HG02610 (cell line): ENCODE measurements around the gene ZSCAN10.
A peak's percentile ranks its signal among the peaks of the same experiment; 100 is the strongest.

Experiments used
- ATAC-seq: cut with Tn5 transposase; IDR thresholded peaks from one replicate; pipeline ENCODE4 v1.9.1; 2021; ENCODE audit warnings: mild to moderate bottlenecking, moderate library complexity; ENCODE audit not compliant: unreplicated experiment

Gene ZSCAN10

DNA sequence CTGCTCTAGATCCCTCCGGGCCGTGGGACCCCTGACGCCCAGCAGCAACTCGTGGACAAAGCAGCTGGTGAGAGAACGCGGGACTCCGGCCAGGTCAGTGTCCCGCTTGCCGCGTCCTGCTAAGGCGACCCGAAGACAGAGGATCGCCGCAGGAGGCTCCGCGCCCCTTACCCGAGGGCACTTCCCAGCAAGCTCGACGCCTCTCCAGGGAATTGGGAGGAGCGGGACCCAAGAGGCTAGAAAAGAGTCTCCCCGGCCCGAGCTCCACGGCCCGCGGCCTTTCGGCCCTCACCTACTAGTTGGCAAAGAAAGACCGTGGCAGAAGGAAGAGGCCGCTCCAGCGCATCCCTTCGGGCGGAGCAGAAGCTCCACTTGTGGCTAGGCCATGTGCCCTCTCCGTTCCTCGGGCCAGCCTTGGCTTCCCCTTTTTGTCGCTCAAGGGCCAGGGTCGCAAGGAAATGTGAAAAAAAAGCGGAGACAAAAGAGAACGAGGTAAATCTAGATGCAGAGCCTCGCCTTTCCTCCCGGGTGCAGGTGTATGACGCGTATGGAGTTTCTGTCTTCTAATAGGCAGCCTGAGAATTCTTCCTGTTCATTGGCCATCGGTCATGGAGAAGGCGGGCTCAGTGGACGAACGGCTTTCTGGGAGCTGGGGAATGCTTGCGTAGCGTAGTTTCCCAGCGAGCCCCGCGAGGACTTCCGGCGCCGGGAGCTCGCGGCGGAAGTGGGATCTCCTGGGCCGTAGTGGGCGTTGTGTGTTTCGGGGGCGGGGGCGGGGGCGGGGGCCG lies 35.4 kb upstream of the ZSCAN10 start, which contains the start of gene ZNF213:
ZNF213 (plus strand) TSS at position 692 of the 788 bp plus-strand sequence. CDS start 2,252 bp downstream, outside the sequence.
- ATAC-seq = peak; percentile 84

DNA sequence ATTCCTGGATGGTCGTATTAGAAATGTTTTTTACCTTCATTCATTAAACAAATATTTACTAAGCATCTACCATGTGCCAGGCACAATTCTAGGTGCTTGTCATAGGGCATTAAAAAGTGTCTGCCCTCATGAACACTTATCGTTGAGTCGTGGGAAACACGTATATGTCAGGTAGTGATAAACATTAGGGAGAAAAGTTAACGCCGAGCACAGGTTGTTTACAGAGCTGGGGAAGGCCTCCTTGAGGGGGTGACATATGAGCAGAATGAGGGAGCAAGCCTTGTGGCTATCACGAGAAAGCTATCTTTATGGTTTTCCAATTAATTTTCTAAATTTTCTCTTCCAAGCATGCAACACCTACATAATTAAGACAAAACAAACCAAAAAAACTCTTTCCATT lies 34.8 kb upstream of the ZSCAN10 start:
- ATAC-seq = no peak

DNA sequence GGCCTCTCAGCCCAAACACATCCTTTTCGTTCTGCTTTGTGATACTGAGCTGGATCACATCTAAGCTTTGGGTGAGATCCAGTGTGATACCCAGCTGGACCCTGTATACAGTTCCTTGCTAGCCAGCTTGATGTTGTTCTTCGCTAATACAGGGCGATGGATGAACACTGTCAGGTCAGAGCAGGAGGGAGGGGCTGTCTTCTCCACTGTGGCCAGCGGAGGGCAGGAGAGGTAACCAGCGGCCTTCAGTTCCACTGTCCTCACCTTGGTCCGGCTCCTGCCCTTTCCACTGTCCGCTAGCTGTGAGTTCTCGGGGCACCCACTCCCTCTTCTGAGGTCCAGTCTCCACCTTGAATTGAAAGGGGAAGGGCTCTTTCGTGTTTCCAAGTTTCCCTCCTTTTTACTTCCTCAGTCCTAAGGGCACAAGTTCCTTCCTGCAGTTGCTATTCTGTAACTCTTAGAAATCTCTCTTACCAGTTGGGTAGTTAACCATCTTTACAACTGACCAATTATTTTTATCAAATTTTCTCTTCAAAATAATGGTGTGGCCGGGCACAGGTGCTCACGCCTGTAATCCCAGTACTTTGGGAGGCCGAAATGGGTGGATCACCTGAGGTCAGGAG lies 32.8 kb upstream of the ZSCAN10 start:
- no peak for ATAC-seq

DNA sequence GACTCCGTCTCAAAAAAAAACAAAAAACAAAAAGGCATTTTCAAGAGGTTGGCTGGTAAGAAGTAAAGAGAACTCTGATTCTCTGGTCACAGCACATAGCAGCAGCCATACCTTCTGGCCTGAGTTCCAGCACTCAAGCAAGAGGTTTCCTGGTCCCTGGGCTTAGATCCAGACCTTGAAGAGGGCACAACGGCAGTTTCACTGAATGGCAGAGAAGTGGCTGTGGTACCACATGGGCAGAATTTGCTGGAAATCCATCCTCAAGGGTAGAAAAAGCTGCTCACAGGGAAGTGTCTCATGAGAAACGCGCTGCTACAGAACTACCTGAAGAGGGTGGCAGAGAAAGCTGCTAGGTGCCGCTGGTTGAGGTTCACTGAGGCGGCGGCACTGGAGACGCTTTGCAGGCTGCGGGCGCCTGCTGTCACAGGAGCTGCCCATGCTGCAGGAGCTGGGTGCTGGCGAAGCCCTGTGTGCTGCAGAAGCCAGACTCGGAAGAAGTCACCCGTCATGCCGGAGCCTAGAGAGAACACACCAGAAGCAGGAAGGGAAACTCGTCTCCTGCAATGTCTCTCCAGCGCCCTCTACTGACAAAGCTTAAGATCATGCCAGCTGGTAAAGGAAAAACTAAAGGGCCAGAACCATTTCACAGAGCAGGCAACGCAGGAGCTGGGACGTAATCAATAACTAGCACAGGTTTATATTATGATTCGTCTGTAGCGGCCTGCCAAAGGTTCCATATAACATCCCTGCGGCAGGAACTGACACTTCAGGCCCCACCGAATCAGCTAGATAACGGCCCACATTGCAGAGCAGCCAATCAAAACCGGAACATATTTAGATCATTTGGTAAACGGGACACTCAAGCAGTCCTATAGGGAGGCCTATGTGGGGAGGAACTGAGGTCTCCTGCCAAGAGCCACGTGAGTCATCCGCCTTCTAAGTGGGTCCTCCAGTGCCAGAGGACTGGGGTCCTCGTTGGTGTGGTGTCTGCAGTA lies 30.3 kb upstream of the ZSCAN10 start:
- ATAC-seq = peak; percentile 37

DNA sequence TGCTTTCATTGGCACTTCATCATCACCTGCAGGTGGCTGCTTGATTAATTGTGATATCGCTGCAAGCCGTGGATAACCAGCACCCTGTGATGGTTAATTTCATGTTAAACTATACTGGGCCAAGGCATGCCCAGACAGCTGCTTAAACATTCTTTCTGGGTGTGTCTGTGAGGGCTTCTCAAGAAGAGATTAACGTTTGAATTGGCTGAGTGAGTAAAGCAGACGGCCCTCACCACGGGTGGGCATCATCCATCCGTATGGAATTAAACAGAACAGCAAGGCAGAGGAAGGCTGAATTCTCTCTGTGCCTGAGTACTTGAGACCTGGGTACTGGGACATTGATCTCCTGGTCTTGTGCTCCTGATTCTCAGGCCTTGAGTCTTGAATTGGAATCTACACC lies 28.7 kb upstream of the ZSCAN10 start:
- no peak for ATAC-seq

DNA sequence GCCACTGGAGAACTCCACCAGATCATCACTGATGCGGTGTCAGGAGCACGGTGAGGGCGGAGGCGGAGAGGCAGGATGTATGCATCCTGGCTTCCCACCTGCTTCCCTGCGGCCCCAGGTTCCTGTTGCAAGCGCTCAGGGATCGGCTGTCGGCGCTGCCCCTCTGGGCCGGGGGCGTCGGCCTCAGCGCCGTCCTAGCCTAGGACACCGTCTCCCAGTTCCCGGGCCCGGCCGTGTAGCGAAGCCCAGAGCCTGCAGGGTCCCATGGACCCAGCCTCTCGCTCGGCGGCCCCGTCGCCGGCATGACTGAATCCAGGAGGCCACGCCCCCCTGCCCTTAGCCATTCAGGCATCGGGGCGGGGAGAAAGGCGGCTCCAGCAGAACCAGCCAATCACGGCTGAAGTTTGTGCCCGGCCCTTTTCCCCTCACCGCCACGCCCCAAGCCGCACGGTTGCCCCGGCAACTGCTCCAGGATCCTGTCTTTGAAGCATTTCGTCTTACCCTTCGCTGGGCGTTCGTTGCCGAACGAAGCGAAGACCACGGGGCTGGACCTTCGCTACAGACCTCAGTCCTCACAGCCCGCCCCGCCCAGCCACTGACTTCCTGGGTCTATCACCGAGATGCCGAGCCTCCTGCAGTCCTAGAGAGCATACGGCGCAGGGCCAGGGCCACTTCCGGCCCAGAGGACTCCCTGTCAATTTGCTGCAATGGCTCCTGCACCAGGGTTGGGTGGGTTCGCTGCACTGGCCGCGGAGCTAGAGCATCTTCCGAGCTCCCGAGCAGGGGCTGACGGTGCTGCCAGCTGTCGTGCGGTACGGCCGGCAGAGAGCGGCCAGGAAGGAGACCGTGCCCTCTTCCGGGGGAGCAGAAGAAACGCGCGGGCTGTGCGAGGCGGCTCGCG lies 25.1 kb upstream of the ZSCAN10 start:
- ATAC-seq = peak; percentile 87

DNA sequence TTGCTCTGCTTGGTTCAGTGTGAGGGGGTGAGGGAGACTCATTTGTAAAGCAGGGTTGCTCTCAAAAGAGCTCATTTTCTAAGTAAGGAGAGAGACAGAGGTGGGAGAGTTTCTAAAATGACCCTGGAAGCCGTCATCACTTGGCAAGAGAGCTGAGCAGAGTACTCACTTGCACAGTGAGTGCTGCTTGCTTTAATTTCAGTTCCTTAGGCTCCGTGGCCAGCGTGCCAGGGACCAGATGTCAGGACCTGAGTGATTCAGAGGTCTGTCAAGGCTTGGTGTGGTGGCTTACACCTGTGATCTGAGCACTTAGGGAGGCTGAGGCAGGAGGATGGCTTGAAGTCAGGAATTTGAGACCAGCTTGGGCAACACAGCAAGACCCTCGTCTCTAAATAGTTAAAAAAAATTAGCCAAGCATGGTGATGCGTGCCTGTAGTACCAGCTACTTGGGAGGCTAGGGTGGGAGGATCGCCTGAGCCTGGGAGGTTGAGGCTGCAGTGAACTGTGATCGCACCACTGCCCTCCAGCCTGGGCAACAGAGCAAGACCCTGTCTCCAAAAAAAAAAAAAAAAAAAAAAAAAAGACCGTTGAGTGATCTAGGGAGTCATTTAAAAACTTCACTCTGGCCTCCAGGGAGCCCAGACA lies 24.0 kb upstream of the ZSCAN10 start:
- no peak for ATAC-seq

DNA sequence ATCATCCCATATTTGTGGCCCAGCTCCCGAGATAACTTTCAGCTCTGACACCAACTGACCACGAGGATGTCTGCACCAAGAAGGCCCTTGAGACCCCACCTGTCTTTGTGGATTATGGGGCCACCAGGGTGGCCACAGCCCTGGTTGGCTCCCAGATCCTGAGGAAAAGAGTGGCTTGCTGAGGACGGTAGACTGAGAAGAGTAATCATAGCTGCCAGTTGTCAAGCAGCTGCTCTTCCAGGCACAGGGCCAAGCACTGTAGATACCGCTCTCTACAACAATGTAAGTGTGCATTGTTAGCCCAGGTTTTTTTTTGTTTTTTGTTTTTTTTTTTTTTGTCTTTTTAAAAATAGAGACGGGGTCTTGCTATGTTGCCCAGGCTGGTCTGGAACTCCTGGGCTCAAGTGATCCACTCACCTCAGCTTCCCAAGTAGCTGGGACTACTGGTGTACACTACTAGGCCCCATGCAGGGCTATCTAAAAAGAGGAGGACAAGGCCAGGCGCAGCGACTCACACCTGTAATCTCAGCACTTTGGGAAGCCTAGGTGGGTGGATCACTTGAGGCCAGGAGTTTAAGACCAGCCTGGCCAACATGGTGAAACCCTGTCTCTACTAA lies 22.9 kb upstream of the ZSCAN10 start:
- ATAC-seq = no peak

DNA sequence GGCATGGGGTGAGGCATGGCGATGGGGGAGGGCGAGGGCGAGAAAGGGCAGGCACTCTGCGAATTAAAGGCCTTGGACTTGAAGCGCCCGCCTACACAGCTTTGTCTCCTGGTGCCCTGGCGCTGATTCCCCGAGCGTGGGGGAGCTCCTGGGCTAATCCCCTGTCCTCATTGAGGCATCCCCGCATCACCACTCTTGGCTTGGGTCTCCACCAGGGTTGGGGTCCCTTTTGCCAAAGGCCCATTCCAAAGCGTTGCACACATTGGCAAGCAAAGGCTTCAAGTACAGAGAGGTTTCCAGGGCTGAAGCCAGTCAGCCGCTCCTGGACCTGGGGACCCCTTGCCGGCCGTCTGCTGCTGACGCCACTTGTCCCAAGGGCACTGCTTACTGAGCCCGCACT lies 21.3 kb upstream of the ZSCAN10 start:
- ATAC-seq = no peak

DNA sequence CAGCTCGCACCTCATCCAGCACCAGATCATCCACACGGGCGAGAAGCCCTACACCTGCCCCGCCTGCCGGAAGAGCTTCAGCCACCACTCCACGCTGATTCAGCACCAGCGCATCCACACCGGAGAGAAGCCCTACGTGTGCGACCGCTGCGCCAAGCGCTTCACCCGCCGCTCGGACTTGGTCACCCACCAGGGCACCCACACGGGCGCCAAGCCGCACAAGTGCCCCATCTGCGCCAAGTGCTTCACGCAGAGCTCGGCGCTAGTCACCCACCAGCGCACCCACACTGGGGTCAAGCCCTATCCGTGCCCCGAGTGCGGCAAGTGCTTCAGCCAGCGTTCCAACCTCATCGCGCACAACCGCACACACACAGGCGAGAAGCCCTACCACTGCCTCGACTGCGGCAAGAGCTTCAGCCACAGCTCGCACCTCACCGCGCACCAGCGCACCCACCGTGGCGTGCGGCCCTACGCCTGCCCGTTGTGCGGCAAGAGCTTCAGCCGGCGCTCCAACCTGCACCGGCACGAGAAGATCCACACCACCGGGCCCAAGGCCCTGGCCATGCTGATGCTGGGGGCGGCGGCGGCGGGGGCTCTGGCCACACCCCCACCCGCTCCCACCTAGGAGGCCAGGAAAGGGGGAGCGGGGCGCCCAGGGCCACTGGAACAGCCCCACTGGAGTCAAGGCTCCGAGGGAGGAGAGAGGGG lies 20.8 kb upstream of the ZSCAN10 start:
- no peak for ATAC-seq

DNA sequence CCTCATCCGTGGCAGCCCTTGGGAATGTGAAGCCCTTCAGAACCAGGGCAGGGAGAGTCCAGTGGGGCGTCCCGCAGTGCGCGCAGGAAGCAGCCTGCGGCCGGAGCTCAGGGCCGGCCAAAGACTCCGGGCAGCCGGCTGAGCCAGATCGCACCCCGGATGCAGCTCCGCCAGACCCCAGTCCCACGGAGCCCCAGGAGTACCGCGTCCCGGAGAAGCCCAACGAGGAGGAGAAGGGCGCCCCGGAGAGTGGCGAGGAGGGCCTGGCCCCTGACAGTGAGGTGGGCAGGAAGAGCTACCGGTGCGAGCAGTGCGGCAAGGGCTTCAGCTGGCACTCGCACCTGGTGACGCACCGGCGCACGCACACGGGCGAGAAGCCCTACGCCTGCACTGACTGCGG lies 20.2 kb upstream of the ZSCAN10 start:
- no peak for ATAC-seq

DNA sequence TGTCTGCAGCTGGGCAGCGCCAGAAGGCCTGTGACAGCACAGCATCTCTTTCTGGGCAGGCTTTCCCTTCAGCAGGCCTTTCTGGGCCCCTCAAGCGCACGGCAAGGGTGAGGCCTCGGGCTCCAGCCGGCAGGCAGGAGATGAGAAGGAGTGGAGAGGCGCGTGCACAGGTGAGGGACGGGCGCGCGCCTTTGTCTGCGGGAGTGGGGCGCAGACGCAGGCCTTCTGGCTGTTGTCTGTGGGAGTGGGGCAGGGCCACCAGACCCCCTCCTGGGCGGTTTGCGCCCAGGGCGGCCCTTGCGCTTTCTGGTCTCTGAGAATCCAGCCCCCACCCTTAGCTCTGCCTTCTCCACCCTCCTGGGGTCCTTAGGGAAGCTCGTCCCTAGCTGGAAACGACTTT lies 19.8 kb upstream of the ZSCAN10 start:
- ATAC-seq = no peak

DNA sequence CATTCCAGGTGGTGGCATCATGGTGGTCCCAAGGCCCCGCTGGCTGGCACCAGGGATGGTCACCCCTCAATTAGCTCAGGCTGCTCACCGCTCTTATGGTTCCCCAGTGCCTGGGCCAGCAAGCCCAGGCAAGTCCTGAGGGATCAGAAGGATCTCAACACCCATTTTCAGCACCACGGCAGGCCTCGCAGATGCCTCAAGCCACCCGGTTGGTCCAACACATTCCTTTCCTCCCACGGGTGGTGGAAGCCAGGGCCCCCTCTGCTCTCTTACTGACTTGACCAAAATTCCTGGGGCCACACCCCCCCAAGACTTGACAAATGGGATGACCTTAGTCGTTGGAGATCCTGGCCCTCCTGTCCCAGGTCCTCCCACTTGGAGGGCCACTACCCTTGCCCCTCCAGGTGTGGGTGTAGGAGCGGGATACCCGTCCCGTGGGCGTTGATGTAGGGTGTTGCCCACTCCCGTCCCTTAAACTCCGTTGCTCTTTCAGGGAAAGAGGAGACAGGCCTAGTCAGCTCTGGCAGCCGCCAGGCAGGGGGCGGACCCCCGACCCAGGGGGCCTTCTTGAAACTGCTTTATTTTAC lies 19.2 kb upstream of the ZSCAN10 start:
- no peak for ATAC-seq

DNA sequence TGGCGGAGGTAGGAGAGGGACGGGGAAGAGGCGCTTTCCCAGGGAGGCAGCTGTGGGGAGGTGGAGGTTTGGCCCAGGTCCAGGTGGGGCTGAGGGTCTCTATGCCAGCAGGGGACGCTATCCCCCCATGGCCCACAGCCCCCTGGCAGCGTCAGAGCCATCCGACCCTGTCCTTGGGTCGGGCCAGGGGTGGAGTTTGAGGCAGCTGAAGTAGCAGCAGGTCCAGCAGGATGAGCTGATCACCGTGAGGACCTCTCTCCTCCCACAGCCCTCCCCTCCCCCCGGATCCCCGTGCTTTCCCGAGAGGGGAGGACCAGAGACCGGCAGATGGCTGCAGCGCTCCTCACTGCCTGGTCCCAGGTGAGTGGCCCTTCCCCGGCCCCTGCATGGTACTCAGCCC lies 16.5 kb upstream of the ZSCAN10 start:
- ATAC-seq = no peak

DNA sequence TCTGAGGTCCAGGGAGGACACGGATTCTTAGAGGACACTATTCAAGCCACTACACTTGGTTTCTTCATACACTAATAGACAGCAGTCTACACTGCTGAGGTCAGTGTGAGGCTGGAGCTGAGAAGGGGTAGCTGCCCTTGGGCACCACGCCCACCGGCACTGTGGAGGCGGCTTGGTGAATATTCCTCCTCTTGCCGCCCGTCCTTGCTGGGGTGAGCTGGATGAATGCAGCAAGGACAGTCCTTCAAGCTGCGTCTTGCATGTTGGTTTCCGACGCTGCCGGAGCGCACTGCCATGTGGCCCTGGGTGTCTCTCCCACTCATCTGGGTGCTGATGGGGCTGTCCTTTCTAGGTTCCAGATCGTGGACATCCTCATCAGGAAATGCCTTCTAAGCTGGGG lies 15.9 kb upstream of the ZSCAN10 start:
- no peak for ATAC-seq

DNA sequence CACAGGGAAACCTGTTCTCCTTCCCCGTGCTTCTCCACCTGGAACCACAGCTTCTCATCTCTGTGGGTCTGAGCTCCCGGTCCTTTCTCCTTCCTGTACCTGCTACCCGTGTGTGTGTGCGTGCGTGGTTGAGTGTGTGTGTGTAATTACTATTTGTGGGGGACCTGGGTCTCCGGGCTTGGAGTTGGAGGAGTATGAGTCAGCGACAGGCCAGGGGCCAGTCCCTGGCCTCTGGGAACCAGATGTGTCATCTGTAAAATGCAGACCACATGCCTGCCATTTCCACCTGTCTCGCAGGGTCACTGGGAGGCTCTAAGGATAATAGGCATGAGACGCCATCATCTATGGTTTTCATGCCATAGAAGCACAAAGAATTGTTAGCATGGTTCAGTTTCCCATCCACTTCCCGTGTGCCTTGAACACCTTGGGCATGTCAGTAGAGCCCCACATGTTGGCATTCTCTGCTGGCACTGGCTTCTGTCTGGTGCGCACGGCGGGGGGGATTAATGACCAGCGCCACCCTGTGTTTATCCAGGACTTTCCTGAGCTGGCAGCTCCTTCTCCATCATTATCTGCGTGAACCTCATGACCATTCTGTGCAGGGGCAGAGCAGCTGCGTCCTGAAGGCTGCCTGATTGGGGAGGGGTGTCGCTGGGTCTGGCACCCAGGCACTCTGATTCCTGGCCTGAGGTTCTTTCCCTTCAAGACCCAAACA lies 14.8 kb upstream of the ZSCAN10 start:
- no peak for ATAC-seq

DNA sequence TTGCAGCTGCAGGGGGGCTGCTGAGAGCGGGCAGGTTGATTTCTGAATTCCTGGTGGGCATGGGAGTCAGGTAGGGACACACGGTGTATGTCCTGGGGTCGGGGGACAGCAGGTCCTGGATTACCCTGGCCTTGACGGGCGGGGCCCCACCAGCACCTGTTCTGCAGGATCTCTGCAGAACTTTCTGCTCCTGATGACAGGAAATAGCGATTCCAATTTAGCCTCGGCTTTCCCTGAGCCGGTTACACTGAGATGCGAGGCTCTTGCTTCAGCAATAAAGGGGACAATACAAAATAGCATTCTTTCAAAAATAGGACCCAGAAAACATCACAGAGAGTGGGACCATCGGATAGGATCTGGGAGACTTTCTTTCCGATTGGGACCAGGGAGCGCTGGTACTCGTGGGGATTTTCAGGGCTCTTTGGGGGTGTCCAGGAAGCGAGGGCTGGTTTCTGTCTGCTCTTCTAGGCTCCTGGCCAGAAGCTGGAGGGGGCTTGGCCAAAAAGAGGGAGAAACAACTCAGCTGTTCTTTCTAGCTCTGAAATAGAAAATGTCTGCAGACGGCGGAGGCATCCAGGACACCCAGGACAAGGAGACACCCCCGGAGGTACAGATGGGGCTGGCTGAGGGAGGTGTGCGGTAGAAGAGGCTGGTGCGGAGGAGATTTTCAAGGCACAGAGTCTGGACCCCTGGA lies 13.9 kb upstream of the ZSCAN10 start:
- no peak for ATAC-seq
